GM21723 (cell line): Measurements from ENCODE around the gene MGAT3.
"Not testable (repeated sequence)": the region's sequence is repeated elsewhere in the genome, so short reads cannot be mapped to it uniquely, and the experiment has no call there.

Source experiments
- ATAC-seq: cut with Tn5 transposase; IDR thresholded peaks from one replicate; pipeline ENCODE4 v1.9.1; 2021; ENCODE audit warnings: mild to moderate bottlenecking, moderate library complexity; ENCODE audit not compliant: unreplicated experiment

Gene MGAT3

GRCh38 chr22:39456522-39457197 lies at the start of gene MGAT3:
Gene MGAT3 (plus strand): TSS chr22:39457012. CDS start chr22:39487348, 30,336 bp downstream.
- no peak for ATAC-seq

- no peak for ATAC-seq
These were observed 48.6 kb upstream of the MGAT3 start for GRCh38 chr22:39408173-39408572.

GRCh38 chr22:39408807-39409206 lies 48.0 kb upstream of the MGAT3 start:
- ATAC-seq: no peak

- no peak for ATAC-seq
These were observed 47.2 kb upstream of the MGAT3 start for GRCh38 chr22:39409516-39410029.

GRCh38 chr22:39410264-39410663 lies 46.5 kb upstream of the MGAT3 start:
- no peak for ATAC-seq

GRCh38 chr22:39411828-39412365 lies 44.9 kb upstream of the MGAT3 start:
- ATAC-seq: not testable (repeated sequence)

- not testable (repeated sequence) for ATAC-seq
These were observed 43.6 kb upstream of the MGAT3 start for GRCh38 chr22:39413204-39413603.

- no peak for ATAC-seq
These were observed 42.4 kb upstream of the MGAT3 start for GRCh38 chr22:39414377-39414776.

- no peak for ATAC-seq
These were observed 41.9 kb upstream of the MGAT3 start for GRCh38 chr22:39414886-39415285.

GRCh38 chr22:39415506-39415905 lies 41.3 kb upstream of the MGAT3 start:
- ATAC-seq: no peak

GRCh38 chr22:39416319-39416718 lies 40.5 kb upstream of the MGAT3 start:
- no peak for ATAC-seq

GRCh38 chr22:39417641-39418040 lies 39.2 kb upstream of the MGAT3 start:
- ATAC-seq: no peak

GRCh38 chr22:39418696-39419095 lies 38.1 kb upstream of the MGAT3 start:
- ATAC-seq: no peak

- ATAC-seq: no peak
These were observed 37.7 kb upstream of the MGAT3 start for GRCh38 chr22:39419096-39419495.

GRCh38 chr22:39419911-39420310 lies 36.9 kb upstream of the MGAT3 start:
- ATAC-seq: no peak

- ATAC-seq: no peak
These were observed 35.1 kb upstream of the MGAT3 start for GRCh38 chr22:39421691-39422090.

- ATAC-seq: no peak
These were observed 34.7 kb upstream of the MGAT3 start for GRCh38 chr22:39422101-39422500.

GRCh38 chr22:39422721-39423120 lies 34.1 kb upstream of the MGAT3 start:
- ATAC-seq: no peak

- no peak for ATAC-seq
These were observed 32.8 kb upstream of the MGAT3 start for GRCh38 chr22:39423976-39424375.

GRCh38 chr22:39426380-39427043 lies 30.3 kb upstream of the MGAT3 start:
- no peak for ATAC-seq

GRCh38 chr22:39427751-39428596 lies 28.8 kb upstream of the MGAT3 start:
- ATAC-seq: no peak
